K562 (cell line): ENCODE results near the gene SLC16A5. TPM values are rescaled to one million over a fixed set of nuclear protein-coding genes. Genes with fewer than 3 reads are reported as not detected.

Source experiments
- CREM ChIP-seq: IDR thresholded peaks from 2 replicates; pipeline ENCODE4 v1.6.1; 2014; ENCODE audit warnings: antibody characterized with exemption, low read depth
- DDX20 ChIP-seq: fragments of 450-650 bp; IDR thresholded peaks from 2 replicates; pipeline ENCODE4 v1.6.1; 2016; ENCODE audit warnings: missing genetic modification characterization, low read depth, mild to moderate bottlenecking, missing compliant biosample characterization, moderate library complexity
- MNT ChIP-seq, 2 experiments: fragments of 450-650 bp; conservative IDR thresholded peaks; 2 replicates each; pipeline ENCODE4 v1.6.1; 2017; ENCODE audit warnings: mild to moderate bottlenecking in 2 of 2, moderate library complexity in 2 of 2
- MTA1 ChIP-seq: fragments of 450-650 bp; IDR thresholded peaks from 2 replicates; pipeline ENCODE4 v1.6.1; 2017; ENCODE audit warnings: borderline replicate concordance
- NFATC3 ChIP-seq: fragments of 450-650 bp; IDR thresholded peaks from 2 replicates; pipeline ENCODE4 v1.6.1; 2017; ENCODE audit warnings: mild to moderate bottlenecking
- NFE2 ChIP-seq: IDR thresholded peaks from 2 replicates; pipeline ENCODE4 v1.6.1; 2014; ENCODE audit warnings: antibody characterized with exemption, low read depth
- PHF8 ChIP-seq: fragments of 200-600 bp; sonication (generic); IDR thresholded peaks from 2 replicates; pipeline ENCODE4 v1.6.1; 2012; ENCODE audit warnings: mixed run types, mild to moderate bottlenecking, inconsistent platforms, low read length, moderate library complexity, borderline replicate concordance
- PHTF2 ChIP-seq: fragments of 250-450 bp; sonication (Bioruptor Pico); IDR thresholded peaks from 2 replicates; pipeline ENCODE4 v1.5.0; 2021; ENCODE audit warnings: mild to moderate bottlenecking
- PTTG1 ChIP-seq: fragments of 450-650 bp; IDR thresholded peaks from 2 replicates; pipeline ENCODE4 v1.6.1; 2016; ENCODE audit warnings: low read depth, mild to moderate bottlenecking, missing genetic modification characterization, missing compliant biosample characterization
- RBM14 ChIP-seq: fragments of 200-400 bp; formaldehyde crosslinking; IDR thresholded peaks from 2 replicates; pipeline ENCODE4 v1.6.1; 2018; ENCODE audit warnings: low read depth, mild to moderate bottlenecking, low read length, moderate library complexity, borderline replicate concordance; ENCODE audit not compliant: insufficient read depth
- SIN3A ChIP-seq, 2 experiments: fragments of 150-350 bp in 1 of 2; IDR thresholded peaks; 2 replicates each; pipeline ENCODE4 v1.6.1; 2011 to 2016; ENCODE audit warnings: borderline replicate concordance in 2 of 2, low read depth in 2 of 2, low read length in 2 of 2, mild to moderate bottlenecking in 2 of 2, moderate library complexity in 2 of 2; ENCODE audit not compliant: control insufficient read depth in 1 of 2
- SOX6 ChIP-seq: fragments of 450-650 bp; IDR thresholded peaks from 2 replicates; pipeline ENCODE4 v1.6.1; 2014; ENCODE audit warnings: mild to moderate bottlenecking
- TEAD1 ChIP-seq, 2 experiments: fragments of 450-650 bp in 1 of 2; sonication (generic) in 1 of 2; formaldehyde crosslinking; IDR thresholded peaks; 2 replicates each; pipeline versions ENCODE4 v1.4.0 to v1.8.0; 2020 to 2022; ENCODE audit warnings: mild to moderate bottlenecking in 2 of 2, missing genetic modification reagents in 1 of 2
- XRCC5 ChIP-seq: fragments of 200-400 bp; formaldehyde crosslinking; IDR thresholded peaks from 2 replicates; pipeline ENCODE4 v1.6.1; 2017; ENCODE audit warnings: low read depth, mild to moderate bottlenecking, low read length
- ZNF347 ChIP-seq: fragments of 450-650 bp; formaldehyde crosslinking; IDR thresholded peaks from 2 replicates; pipeline ENCODE4 v1.4.0; 2020; ENCODE audit warnings: low read depth, mild to moderate bottlenecking, moderate library complexity
- ZNF766 ChIP-seq: fragments of 200-800 bp; sonication (Bioruptor generic); conservative IDR thresholded peaks from 2 replicates; pipeline ENCODE4 v1.6.1; 2016; ENCODE audit warnings: missing genetic modification characterization, missing compliant biosample characterization
- ZNF785 ChIP-seq: fragments of 250-450 bp; sonication (Bioruptor Pico); IDR thresholded peaks from 2 replicates; pipeline ENCODE4 v1.4.0; 2020; ENCODE audit warnings: mild to moderate bottlenecking
- polyA plus RNA-seq, 8 experiments: library from polyadenylated mRNA; depleted of rRNA in 4 of 8; stranded (reverse) in 5 of 8; unstranded in 3 of 8; fragments of >200 nt; fragmentation: Nextera tagmentation in 2 of 8; fragmentation: Illumina TruSeq in 1 of 8; extraction: Ambion mirVana in 2 of 8; extraction: Trizol in 1 of 8; gene quantifications; 2 replicates each; pipeline versions ENCODE4 v1.2.1 to v1.2.3, GENCODE V29; 2011 to 2014; ENCODE audit warnings: inconsistent platforms in 1 of 8, missing spikeins in 1 of 8
- total RNA-seq, 7 experiments: library from RNA; depleted of rRNA in 6 of 7; stranded (reverse); fragments of >200 nt in 6 of 7; fragmentation: Illumina TruSeq in 2 of 7; extraction: Trizol in 2 of 7; gene quantifications; 2 replicates each; pipeline versions ENCODE4 v1.2.1 to v1.2.3, GENCODE V29; 2011 to 2021; ENCODE audit warnings: low replicate concordance in 1 of 7
- TF ChIP-seq, protein P1 (sequence below): fragments of 250-450 bp; sonication (Bioruptor Pico); IDR thresholded peaks from 2 replicates; pipeline ENCODE4 v1.9.0; 2021; ENCODE audit warnings: mild to moderate bottlenecking
- TF ChIP-seq, protein P2 (sequence below): conservative IDR thresholded peaks from 2 replicates; pipeline ENCODE4 v1.6.1; 2011; ENCODE audit warnings: low read depth, mild to moderate bottlenecking, low read length; ENCODE audit not compliant: control insufficient read depth
- TF ChIP-seq, protein P3 (sequence below), 3 experiments: IDR thresholded peaks in 2 of 3; conservative IDR thresholded peaks in 1 of 3; 2 replicates each; pipeline ENCODE4 v1.5.1; 2011 to 2012; ENCODE audit warnings: low read length in 3 of 3, mild to moderate bottlenecking in 3 of 3, control low read depth in 2 of 3, improper control_type of control experiment in 1 of 3, inconsistent platforms in 1 of 3, low read depth in 1 of 3, mixed read lengths in 1 of 3, moderate library complexity in 1 of 3; ENCODE audit not compliant: insufficient read depth in 2 of 3

The SLC16A5 gene
- total and polyA plus RNA-seq, 9 of the 15 experiments (the other 6 are each of a cell fraction or from before 2014, with no cell fraction given): 0.06 to 2.6 (median 0.91) TPM

DNA sequence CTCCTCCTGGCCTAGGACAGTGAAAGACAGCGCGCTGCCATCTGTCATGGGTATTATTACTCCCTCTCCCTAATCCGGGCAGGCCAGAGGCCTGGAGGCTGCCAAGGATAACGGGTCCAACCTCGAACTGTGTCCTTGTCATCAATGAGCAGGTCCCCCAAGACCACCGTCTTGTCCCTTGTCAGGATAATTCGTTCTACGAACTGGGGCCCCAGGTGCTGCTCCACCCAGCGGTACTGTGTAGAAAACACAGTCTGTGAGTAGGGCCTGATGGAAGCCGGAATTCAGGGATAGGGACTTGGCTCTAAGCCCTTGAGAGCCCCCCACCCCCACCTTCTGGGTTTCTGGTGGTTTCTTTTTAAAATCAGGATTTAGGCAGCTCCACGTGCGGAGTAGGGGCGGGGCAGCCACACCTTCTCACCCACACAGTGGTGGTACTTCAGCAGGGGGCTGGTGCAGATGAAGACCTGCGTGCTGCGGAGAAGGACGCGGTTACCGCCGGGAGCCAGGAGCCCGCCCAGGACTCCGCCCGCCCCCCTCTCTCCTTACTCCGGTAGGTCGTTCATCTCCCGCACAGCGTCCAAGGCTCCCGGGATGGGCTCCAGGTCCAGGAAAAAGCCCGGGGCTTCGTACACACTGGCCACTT, 43.0 kb downstream of the SLC16A5 start (continued):
- TF ChIP-seq SIN3A (IDR thresholded peaks at IDR 0.05; ENCODE audit: borderline replicate concordance in 2 of 2, control insufficient read depth in 1 of 2, low read depth in 2 of 2, low read length in 2 of 2) (0 out of 4 replicates have a peak, but pooled peaks of 1 of the 2 experiments have one; percentile 53), ZNF785 (CRISPR knock-in tag) (no peak), PHF8 (no peak), ZNF766 (no peak), CREM (no peak), ZNF347 (CRISPR knock-in tag) (no peak), NFE2 (no peak), TEAD1 (CRISPR knock-in tag; IDR thresholded peaks at IDR 0.05) (peak in 1 of 2 experiments; percentile 17; a peak in 1 of 4 replicates), MNT (conservative IDR thresholded peaks at IDR 0.05) (peak in 1 of 2 experiments; percentile 67; a peak in 3 of 4 replicates), PHTF2 (no peak), SOX6 (no peak), XRCC5 (no peak; the same call in 1 of the 2 replicates), DDX20 (tag) (no peak), NFATC3 (no peak), RBM14 (no peak), PTTG1 (tag) (no peak), MTA1 (no peak)
- TF ChIP-seq, protein P1, sequence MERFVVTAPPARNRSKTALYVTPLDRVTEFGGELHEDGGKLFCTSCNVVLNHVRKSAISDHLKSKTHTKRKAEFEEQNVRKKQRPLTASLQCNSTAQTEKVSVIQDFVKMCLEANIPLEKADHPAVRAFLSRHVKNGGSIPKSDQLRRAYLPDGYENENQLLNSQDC (CRISPR knock-in tag): no peak
- TF ChIP-seq, protein P2, sequence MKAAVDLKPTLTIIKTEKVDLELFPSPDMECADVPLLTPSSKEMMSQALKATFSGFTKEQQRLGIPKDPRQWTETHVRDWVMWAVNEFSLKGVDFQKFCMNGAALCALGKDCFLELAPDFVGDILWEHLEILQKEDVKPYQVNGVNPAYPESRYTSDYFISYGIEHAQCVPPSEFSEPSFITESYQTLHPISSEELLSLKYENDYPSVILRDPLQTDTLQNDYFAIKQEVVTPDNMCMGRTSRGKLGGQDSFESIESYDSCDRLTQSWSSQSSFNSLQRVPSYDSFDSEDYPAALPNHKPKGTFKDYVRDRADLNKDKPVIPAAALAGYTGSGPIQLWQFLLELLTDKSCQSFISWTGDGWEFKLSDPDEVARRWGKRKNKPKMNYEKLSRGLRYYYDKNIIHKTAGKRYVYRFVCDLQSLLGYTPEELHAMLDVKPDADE: no peak
- TF ChIP-seq, protein P3, sequence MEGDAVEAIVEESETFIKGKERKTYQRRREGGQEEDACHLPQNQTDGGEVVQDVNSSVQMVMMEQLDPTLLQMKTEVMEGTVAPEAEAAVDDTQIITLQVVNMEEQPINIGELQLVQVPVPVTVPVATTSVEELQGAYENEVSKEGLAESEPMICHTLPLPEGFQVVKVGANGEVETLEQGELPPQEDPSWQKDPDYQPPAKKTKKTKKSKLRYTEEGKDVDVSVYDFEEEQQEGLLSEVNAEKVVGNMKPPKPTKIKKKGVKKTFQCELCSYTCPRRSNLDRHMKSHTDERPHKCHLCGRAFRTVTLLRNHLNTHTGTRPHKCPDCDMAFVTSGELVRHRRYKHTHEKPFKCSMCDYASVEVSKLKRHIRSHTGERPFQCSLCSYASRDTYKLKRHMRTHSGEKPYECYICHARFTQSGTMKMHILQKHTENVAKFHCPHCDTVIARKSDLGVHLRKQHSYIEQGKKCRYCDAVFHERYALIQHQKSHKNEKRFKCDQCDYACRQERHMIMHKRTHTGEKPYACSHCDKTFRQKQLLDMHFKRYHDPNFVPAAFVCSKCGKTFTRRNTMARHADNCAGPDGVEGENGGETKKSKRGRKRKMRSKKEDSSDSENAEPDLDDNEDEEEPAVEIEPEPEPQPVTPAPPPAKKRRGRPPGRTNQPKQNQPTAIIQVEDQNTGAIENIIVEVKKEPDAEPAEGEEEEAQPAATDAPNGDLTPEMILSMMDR (IDR thresholded peaks at IDR 0.05 in 2 of 3, conservative IDR thresholded peaks at IDR 0.05 in 1 of 3; ENCODE audit: insufficient read depth in 2 of 3, low read depth in 1 of 3, low read length in 3 of 3): peak; percentile 66 to 81 (median 79)
